Measurements from ENCODE around the gene WDR83.
"Not testable (repeated sequence)": the region's sequence is repeated elsewhere in the genome, so short reads cannot be mapped to it uniquely, and the experiment has no call there.

The WDR83 gene

DNA sequence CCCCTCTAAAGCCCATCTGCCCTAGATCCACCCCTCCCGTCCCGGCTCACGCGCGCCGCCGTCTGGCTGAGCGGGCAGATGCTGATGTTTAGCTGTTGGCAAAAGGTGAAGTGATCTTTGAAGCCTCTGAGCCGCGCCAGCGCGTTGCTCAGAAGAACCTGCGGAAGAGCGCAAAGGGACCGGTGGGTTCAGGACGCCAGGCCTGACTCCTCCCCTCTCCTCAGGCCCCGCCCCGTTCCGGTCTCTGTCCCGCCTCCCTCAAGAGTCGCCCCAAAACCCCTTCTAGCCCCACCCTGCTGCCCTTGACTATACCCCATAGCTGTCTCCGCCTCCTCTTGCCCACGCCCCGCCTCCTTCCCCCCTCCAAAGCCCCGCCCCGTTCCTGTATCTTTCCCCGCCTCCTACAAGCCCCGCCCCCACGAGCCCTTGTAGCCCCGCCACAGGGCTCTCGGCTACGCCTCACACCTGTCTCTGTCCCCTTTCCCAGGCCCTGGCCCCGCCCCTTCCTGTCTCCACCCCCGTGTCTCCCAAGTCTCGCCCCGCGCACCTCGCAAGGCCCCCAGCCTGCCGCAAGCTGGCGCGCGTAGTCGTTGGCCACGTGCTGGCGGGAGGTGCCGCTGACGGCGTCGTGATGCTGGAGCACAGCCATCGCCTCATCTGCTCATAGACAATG lies 9.6 kb upstream of the WDR83 start:
- no peak for DNase-seq

DNA sequence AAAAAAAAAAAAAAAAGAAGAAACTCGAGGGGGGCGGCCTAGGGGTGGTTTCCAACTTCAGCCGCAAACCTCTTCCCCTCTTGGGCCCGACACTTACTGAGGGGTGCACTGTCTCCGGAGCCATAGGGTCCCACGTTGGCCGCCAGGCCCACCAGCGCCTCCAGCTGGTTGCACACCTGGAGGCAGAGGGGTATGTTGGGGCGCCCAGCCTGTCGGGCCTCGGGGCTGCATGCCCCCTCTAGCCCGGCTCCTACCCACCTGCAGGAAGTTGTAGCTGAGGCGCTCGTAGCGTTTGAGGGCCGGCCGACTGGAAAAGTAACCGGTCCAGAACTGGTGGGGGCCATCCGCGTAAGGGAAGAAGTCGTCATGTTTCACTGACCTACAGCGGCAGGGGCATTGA lies 8.6 kb upstream of the WDR83 start:
- DNase-seq, result no peak

DNA sequence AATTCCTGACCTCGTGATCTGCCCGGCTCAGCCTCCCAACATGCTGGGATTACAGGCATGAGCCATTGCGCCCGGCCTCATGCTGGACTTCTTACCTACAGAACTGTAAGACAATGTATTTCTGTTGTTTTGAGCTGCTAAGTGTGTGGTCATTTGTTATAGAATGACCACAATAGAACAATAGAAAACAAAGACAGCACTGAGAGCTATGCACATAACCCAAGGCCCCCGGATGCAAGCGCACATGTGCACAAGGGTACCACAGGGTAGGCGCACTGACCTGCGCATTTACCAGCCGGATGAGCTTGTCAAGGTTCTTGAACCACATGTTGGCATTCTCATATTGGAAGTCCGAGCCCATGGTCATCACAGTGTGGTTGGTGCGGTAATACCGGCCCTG lies 5.6 kb upstream of the WDR83 start:
- no peak for DNase-seq

DNA sequence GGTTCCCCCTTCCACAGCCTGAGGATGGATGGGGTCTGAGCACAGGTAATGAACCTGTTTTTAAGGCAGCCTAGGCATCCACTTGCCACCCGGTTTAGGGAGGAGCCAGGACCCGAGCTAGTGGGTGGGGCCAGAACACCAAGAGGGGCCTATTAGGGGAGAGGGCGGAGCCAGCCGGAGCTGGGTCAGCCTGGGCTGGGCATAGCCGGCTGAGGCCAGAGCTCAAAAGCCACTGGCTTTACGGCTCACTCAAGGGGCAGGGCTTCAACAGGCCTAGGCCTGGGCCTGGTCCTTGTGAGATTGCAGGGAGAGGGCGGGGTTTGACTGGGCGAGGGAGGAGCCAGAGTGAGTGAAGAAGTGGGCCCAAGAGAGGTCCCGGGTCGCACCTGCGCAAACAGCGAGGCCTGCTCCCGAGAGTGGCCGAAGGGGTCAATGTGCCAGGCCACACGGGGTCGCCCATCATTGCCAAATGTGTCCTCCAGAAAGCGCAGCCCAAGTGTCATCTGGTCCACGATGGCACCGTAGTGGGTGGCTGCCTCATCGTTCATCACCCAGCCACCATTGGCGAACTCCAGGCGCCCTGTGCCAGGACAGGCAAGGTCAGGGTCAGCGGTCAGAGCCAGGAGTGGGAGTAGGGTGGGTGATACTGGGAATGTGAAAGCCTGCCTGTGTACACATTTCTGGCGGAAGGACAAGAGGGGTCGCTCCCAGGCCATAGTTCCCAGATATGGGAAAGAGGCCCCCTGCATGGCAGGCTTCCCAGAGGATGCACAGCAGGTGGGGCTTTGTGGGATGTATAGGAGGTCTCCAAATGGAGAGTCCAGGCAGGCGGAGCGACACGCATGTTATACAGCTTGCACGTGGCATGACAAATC lies 2.0 kb upstream of the WDR83 start:
- DNase-seq, result no peak

DNA sequence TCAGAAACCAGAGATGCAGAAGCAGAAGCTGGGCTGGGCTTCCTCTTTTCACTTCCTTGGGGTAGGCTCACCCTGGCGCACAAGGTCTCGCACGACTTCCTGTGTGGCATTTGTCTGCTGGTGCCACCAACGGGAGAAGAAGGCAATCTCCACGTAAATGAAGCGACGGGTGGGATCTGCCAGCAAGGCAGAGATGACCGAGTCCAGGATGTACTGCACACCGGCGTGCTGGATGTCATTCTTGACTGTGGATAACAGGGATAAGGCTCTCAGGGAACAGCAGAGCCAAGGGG lies 1.4 kb upstream of the WDR83 start:
- DNase-seq, result no peak

DNA sequence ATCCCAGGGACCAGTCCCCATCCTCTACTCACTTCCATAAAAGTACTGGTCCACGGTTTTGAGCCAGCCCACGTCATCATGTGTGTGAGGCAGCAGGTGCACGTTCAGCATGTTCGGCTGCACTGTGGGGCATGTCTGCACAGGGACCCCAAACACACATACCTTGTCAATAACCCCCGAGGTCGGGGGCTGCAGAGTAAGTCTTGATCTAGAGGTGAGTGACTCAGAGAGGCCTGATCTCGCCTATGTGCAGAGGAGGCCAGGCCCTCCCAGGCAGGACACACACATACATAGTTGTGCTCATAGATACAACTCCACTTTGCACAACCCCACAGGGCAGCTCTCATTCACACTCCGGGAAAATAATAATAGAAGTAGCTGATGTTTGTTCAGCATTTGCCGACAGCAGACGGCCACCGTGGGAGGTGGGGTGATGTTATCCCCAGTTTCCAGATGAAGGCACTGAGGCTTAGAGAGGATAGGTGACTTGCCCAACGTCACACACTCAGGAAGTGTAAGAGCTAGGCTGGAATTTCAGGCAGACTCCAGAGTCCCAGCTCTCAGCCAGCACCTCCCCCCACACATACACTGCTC lies 839 bp upstream of the WDR83 start:
- DNase-seq, result no peak

DNA sequence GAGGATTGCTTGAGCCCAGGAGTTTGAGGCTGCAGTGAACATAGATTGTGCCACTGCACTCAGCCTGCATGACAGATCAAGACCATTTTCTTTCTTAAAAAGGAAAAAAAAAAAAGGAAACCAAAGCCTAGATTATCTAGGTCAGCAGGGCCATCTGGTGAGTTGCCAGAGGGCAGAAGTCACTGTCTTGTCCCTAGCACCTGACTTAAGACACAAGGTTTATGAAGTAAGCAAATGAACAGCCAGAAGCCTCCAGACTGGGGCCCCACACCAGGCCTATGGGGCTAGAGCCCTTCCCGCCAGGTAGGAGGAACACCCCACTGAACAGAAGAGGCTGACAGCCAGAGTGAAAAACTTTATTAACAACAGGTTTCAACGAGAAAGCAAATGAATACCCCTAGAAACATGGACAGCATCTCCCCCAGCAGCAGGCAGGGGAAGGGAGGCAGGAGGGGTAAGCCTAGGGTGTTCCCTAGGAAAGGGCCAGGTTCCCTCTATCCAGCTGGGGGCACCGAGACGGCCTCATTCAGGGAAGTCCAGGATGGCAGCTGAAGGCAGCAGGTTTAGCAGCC lies 1.2 kb downstream of the WDR83 start:
- no peak for DNase-seq

DNA sequence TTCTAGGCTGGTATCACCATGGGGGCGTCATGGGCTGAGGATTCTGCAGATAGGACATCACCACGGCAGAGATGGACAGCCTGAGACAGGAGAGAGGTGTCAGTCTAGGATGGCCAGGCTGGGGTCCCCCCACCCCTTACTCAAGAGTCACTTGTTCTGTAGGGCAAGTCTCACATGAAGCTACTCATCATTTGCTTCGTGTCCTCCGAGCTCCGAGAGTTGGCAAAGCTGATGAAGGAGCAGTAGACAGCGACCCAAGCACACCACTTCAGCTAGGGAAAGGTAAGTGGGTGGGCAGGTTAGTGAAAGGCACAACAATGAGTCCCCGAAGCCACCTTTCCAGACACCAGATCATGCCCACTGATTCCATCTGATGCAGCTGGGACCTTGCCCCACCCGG lies 1.7 kb downstream of the WDR83 start:
- no peak for DNase-seq

DNA sequence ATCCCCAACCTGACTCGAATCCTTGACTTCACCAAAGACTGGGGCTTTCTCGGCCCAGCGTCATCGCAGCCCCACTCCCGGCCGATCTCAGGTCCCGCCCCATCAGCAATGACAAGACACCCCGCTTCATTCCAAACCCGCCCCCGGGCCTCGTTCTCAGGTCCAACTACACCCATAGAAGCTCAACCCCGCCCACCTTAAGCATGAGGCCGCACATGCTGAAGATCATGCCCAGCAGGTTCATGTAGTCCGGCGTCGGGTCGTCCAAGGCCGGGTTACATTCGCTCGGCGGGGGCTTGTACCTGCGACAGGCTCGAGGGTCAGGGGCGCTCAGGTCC lies 2.3 kb downstream of the WDR83 start:
- peak; percentile 33 for DNase-seq

DNA sequence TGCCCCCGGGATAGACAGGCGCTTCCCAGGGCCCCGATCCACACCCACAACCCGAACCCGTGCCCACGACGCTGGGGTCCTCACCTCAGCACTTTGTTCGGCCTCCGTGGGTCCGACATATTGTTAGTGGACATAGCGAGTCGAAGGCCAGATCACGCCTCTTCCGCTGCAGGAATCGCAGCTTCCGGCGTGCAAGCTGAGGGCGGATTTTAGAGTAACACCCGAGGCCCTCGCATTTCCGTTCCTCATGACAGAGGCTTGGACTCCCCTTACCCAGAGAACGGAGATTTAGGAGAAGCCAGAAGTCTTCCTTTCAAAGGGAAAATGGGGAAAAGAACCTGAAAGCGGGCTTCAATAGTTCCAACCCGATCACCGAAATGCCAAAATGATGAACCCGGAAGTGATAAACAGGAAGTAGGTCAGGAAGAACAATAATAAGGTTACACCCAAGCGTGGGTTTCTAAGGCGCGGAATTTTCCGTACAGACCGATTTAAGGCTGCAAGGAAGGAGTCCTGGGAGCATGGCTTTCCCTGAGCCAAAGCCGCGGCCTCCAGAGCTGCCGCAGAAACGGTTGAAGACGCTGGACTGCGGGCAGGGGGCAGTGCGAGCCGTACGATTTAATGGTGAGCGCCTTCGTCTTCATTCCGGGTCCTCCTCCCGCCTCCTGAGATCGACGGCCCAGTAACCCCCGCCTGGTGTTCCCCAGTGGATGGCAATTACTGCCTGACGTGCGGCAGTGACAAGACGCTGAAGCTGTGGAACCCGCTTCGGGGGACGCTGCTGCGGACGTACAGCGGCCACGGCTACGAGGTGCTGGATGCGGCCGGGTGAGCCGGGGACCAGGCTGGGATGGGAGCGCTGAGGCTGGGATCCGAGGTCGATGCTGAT lies 2.9 kb downstream of the WDR83 start:
- no peak for DNase-seq

DNA sequence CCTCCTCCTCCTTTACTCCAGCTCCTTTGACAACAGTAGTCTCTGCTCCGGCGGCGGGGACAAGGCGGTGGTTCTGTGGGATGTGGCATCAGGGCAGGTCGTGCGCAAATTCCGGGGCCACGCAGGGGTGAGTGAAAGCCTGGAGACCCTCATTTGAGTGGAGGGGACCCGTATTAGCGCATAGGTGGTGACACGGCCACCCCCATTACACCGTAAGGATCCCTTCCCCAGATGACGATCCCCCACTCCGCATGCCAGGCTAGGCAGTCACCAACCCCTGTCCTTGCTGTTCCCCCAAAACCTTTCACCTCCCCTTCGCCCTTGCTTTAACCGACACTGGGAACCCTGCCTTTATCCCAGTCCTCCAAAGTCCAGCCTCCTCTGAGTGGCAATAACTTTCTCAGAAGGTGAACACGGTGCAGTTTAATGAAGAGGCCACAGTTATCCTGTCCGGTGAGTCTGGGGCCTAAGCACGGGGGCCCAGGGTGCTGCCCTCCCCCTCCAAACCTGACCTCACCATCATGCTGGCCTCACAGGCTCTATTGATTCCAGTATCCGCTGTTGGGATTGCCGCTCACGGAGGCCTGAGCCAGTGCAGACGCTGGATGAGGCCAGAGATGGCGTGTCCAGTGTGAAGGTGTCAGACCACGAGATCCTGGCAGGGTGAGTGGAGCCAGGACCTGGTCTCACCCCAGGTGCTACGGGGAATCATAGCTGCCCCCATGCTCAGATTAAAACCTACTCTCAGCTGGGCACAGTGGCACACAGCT lies 3.7 kb downstream of the WDR83 start:
- no peak for DNase-seq

DNA sequence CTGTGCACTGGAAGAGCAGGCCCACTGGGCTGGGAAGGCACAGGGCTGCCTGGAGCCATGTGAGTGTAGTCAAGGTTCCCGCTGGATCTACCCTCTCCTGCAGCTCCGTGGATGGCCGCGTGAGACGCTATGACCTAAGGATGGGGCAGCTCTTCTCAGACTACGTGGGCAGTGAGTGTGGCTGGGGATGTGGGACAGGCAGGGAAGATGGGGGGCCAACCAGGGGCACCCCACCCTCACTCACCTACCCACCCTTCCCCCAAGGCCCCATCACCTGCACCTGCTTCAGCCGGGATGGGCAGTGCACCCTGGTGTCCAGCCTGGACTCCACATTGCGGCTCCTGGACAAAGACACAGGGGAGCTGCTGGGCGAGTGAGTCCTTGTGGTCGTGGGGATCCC lies 6.1 kb downstream of the WDR83 start:
- DNase-seq, result no peak

DNA sequence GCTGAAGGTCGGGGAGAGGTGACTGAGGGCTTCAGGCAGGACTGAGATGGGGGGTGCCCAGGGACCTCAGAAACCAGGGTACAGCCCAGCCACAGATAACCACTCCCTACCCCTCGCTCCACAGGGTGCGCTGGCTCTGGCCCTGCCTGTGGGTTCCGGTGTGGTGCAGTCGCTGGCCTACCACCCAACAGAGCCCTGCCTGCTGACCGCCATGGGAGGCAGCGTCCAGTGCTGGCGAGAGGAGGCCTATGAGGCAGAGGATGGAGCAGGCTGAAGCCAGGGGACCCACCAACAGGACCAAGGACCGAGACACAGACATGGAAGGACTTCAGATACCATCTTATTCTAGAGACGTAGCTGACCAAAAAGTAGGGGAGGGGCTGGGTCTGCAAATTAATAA lies 8.8 kb downstream of the WDR83 start:
- DNase-seq, result no peak

DNA sequence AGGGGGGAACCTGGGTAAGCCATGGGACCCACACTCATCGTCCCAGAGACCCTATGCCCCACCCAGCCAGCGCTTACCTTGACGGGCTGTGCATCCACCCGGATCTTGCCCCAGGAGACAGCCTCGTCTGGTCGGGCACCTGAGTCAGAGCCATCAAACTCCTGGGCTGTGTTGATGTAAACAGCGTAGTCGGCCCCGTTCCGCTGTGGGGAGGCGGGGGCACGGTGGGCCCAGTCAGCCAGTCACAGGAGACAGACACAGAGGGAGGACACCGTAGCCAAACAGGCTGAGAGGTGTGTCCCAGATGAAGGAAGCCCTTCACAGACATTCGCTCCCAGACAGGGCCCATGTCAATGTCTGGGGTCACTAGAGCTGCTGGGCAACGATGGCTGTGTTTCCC lies 9.3 kb downstream of the WDR83 start:
- no peak for DNase-seq

DNA sequence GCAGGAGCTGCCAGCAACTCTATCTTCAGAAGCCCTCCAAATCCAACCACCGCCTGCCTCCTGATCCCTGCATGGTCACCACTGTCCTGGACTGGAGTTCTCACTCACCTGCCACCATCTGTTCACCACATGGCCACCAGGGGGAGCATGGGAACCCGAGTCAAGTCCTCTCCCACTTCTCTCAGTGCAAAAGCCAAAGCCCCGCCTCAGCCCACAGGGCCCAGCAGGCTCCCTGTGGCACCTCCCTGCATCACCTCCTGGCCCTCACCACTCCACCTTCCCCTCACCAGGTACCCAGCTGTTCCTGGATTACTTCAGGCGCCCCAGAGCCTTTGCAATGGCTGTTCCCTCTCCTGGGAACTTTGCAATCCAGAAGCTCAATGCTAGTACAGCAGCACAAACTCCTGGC lies 9.8 kb downstream of the WDR83 start:
- no peak for DNase-seq

DNA sequence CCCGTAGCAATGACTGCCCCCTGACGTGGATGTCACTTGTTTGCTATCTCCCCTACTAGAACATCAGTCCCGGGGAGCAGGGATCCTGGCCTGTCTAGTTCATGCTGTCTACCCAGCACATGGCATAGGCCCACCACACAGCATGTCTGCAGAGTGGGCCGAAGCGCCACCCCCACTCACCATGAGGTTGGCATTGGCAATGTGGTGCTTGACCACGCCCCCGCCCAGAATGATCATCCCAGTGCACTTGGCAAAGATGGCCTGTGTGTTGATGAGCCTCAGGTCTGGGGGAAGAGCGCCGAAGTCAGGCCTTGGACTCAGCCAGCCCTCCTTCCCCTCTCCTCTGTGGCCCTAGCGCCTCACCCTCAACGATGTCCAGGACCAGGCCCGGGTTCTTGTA lies 10.3 kb downstream of the WDR83 start:
- no peak for DNase-seq

DNA sequence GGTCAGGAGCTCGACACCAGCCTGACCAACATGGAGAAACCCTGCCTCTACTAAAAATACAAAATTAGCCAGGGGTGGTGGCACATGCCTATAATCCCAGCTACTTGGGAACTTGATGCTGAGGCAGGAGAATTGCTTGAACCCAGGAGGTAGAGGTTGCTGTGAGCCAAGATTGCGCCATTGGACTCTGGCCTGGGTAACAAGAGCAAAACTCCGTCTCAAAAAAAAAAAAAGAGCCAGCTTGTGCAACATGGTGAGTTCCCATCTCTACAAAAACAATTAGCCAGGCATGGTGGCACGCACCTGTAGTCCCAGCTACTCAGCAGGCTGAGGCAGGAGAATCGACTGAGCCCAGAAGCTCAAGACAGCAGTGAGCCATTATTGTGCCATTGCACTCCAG lies 11.4 kb downstream of the WDR83 start:
- DNase-seq, result not testable (repeated sequence)

DNA sequence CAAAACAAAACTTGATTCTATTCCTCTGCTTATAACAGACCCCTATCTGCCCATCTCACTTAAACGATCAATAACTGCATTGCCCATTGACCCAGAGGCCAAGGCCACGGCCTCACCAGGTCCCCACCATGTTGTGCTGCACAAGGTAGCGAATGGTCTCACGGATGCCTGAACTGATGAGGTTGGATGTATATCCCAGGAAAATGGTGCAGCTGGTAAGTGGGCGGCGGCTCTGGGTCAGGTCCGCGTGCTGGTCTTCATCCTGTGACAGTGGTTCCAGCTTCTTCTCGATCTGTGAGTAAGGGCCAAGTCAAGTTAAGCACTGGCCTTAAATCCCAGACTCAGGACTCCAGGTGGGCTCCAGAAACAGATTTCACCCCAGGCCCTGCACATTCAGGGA lies 13.4 kb downstream of the WDR83 start:
- no peak for DNase-seq

DNA sequence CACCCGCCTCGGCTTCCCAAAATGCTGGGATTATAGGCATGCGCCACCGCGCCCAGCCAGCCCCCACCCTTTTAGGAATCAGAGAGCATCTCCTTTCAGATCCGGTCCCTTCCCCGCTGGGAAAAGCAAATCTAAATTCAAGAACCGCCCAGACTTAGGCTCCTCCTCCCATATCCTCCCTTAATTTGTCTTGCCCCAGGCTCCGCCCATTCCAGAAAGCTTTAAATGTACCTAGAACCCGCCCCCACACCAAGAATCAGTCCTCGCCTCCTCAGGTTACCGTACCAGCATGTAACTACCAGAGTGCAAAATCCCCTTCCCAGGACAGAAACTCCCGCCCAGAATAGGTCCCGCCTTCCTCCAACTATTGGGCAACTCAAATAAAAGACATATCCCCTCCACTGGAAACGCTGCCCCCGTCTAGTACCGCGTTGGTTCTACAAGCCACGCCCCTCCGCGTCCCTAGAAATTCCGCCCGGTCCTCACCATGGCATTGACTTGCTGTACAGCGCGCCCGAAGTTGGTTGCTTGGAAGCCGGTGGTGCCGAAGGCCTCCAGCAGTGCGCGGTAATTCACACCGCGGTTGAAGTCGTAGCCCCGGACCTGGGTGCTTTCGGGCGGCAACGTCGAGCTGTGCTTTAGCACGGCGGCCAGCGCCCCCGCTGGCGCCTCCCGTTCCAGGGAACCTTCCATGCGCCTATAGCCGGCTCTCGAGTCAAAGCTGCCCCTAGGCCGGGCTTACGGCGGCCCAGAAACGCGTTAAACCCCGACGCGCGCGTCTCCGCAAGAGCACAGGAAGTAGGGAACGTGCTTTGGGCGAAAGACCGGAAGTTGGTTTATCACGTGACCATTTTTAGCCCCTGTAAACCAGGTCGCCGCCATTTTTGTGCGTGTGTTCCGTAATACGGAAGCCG lies 14.7 kb downstream of the WDR83 start, which contains the start of gene DHPS:
Gene DHPS, minus strand, starts transcription at position 807 of the 914 bp plus-strand sequence. Its CDS starts 114 bp downstream, at position 693.
- peak; percentile 47 for DNase-seq

DNA sequence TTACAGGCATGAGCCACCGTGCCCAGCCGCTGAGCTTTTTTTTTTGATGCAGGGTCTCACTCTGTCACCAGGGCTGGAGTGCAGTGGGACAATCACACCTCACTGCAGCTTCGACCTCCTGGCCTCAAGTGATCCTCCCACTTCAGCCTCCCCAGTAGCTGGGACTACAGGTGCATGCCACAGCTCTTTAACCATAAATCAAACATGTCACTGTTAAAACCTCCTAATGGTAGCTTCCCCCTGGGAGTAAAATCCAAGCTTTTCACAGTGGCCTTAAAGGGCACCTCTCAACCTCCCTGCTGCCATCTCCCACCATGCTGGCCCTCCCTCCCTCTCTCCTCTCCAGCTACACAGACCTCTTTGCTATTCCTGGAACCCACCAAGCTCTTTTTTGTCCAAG lies 19.2 kb downstream of the WDR83 start:
- no peak for DNase-seq
